K562 (cell line): ENCODE results near the gene KCNK10. TPM values are rescaled to one million over a fixed set of nuclear protein-coding genes. Genes with fewer than 3 reads are reported as not detected.

Experiments used
- ATAC-seq: fragments of 200-7000 bp; cut with Tn5 transposase; 3 replicates; pipeline ENCODE4 v1.9.1; 2020; ENCODE audit warnings: moderate library complexity
- BruUV-seq: library from RNA; stranded (reverse); fragments of 400-500 nt; replicated peaks from 2 replicates; lab custom pipeline; 2021; lab: Mats Ljungman, UMichigan
- CTCF ChIA-PET: fragments of 300-600 bp; formaldehyde crosslinking; extraction: SDS; loops from one replicate; lab custom pipeline; 2021; ENCODE audit warnings: low intra/inter-chr PET ratio; lab: Yijun Ruan, JAX
- POLR2A ChIA-PET: fragments of 300-600, 350-650 bp; sonication (Branson Sonifier 250); formaldehyde crosslinking; extraction: SDS; loops from one replicate; lab custom pipeline; 2021; ENCODE audit warnings: antibody characterized with exemption, inconsistent platforms; lab: Yijun Ruan, JAX
- DNase-seq, 4 experiments: peaks; one replicate each; pipeline versions ENCODE4 v3.0.0 to v3.0.0-alpha.2; 2011 to 2018; ENCODE audit warnings: low spot score in 3 of 4, mixed read lengths in 3 of 4; ENCODE audit errors: extremely low read depth in 1 of 4
- FAIRE-seq: peaks from 2 replicates; lab custom pipeline; 2011; peaks lifted over from hg19 to GRCh38; lab: Jason Lieb, UNC
- H2AFZ ChIP-seq: 2 replicates; pipeline ENCODE4 v1.6.0; 2011; ENCODE audit warnings: low read depth, low read length, control low read depth, inconsistent platforms
- H3K27ac ChIP-seq: fragments of 200-600 bp; 3 replicates; pipeline ENCODE4 v1.8.0; 2011; ENCODE audit warnings: low read depth, mild to moderate bottlenecking, control low read depth, inconsistent platforms, low read length, moderate library complexity, mixed read lengths; ENCODE audit errors: extremely low read depth
- H3K27me3 ChIP-seq, 2 experiments: fragments of 300-600 bp in 1 of 2; 2 replicates in 1 of 2; 3 replicates in 1 of 2; pipeline versions ENCODE4 v1.6.0 to v1.8.0; 2011; ENCODE audit warnings: inconsistent platforms in 2 of 2, low read length in 2 of 2, mild to moderate bottlenecking in 1 of 2, mixed read lengths in 1 of 2, moderate library complexity in 1 of 2; ENCODE audit not compliant: control insufficient read depth in 2 of 2, insufficient read depth in 2 of 2
- H3K36me3 ChIP-seq: fragments of 300-600 bp; 3 replicates; pipeline ENCODE4 v1.8.0; 2011; ENCODE audit warnings: mild to moderate bottlenecking, low read length, inconsistent platforms; ENCODE audit not compliant: control insufficient read depth, insufficient read depth
- H3K4me1 ChIP-seq, 2 experiments: fragments of 200-600 bp in 1 of 2; replicated peaks in 1 of 2; 2 replicates in 1 of 2; 3 replicates in 1 of 2; pipeline versions ENCODE4 v1.5.1 to v1.8.0; 2011; ENCODE audit warnings: inconsistent platforms in 2 of 2, low read length in 2 of 2, mild to moderate bottlenecking in 1 of 2, mixed read lengths in 1 of 2, moderate library complexity in 1 of 2; ENCODE audit not compliant: control insufficient read depth in 2 of 2, insufficient read depth in 2 of 2
- H3K4me2 ChIP-seq: 2 replicates; pipeline ENCODE4 v1.6.1; 2011; ENCODE audit warnings: low read length, control low read depth, inconsistent platforms, mixed read lengths; ENCODE audit not compliant: insufficient read depth
- H3K4me3 ChIP-seq: fragments of 200-600 bp; sonication (generic), shearing (Covaris generic); 2 replicates; pipeline ENCODE4 v1.5.1; 2016; ENCODE audit warnings: control low read depth, inconsistent platforms
- H3K79me2 ChIP-seq: fragments of 200-600 bp; 3 replicates; pipeline ENCODE4 v1.8.0; 2011; ENCODE audit warnings: low read length, inconsistent platforms; ENCODE audit not compliant: control insufficient read depth, insufficient read depth
- H3K9ac ChIP-seq, 2 experiments: 2 replicates each; pipeline versions ENCODE4 v1.6.0 to v1.6.1; 2011; ENCODE audit warnings: low read depth in 2 of 2, low read length in 2 of 2, control low read depth in 1 of 2, inconsistent platforms in 1 of 2, mild to moderate bottlenecking in 1 of 2, mixed read lengths in 1 of 2; ENCODE audit not compliant: insufficient read depth in 1 of 2
- H3K9me1 ChIP-seq: one replicate; pipeline ENCODE4 v1.6.0; 2011; ENCODE audit warnings: inconsistent platforms, mild to moderate bottlenecking, low read length, moderate library complexity; ENCODE audit not compliant: control insufficient read depth, insufficient read depth
- H3K9me3 ChIP-seq: replicated peaks from 2 replicates; pipeline ENCODE4 v1.5.1; 2011; ENCODE audit warnings: low read depth, low read length, inconsistent platforms; ENCODE audit not compliant: control insufficient read depth, insufficient read depth
- H4K20me1 ChIP-seq: replicated peaks from 2 replicates; pipeline ENCODE4 v1.6.1; 2011; ENCODE audit warnings: low read length, inconsistent platforms, mixed read lengths; ENCODE audit not compliant: control insufficient read depth, insufficient read depth
- CREBBP ChIP-seq: IDR thresholded peaks from one replicate; pipeline ENCODE4 v1.6.1; 2012; ENCODE audit warnings: low read depth, mild to moderate bottlenecking, control low read depth, inconsistent platforms, low read length
- HSF4 ChIP-seq: fragments of 250-450 bp; sonication (Bioruptor Pico); IDR thresholded peaks from 2 replicates; pipeline ENCODE4 v2.1.2; 2022; ENCODE audit warnings: mild to moderate bottlenecking, moderate library complexity, borderline replicate concordance
- KAT7 ChIP-seq: sonication (generic); formaldehyde crosslinking; IDR thresholded peaks from 2 replicates; pipeline ENCODE4 v1.8.0; 2022; ENCODE audit warnings: missing genetic modification reagents, mild to moderate bottlenecking, borderline replicate concordance
- NCOA6 ChIP-seq: fragments of 450-650 bp; IDR thresholded peaks from 2 replicates; pipeline ENCODE4 v1.6.1; 2017; ENCODE audit warnings: mild to moderate bottlenecking
- NFXL1 ChIP-seq: fragments of 450-650 bp; formaldehyde crosslinking; IDR thresholded peaks from 2 replicates; pipeline ENCODE4 v1.4.0; 2021; ENCODE audit warnings: mild to moderate bottlenecking
- NR2F6 ChIP-seq: fragments of 450-650 bp; formaldehyde crosslinking; IDR thresholded peaks from 2 replicates; pipeline ENCODE4 v1.4.0; 2020; ENCODE audit warnings: mild to moderate bottlenecking
- PHB ChIP-seq: fragments of 250-450 bp; sonication (Bioruptor Pico); IDR thresholded peaks from 2 replicates; pipeline ENCODE4 v1.5.0; 2021
- RBM15 ChIP-seq: fragments of 200-400 bp; formaldehyde crosslinking; IDR thresholded peaks from 2 replicates; pipeline ENCODE4 v1.6.1; 2018; ENCODE audit warnings: mild to moderate bottlenecking, low read length, moderate library complexity; ENCODE audit not compliant: insufficient read depth
- TBP ChIP-seq: optimal IDR thresholded peaks from 2 replicates; pipeline ENCODE3; 2011; ENCODE audit warnings: low read depth, low read length, improper control_type of control experiment
- THRAP3 ChIP-seq: fragments of 450-650 bp; IDR thresholded peaks from 2 replicates; pipeline ENCODE4 v1.6.1; 2016; ENCODE audit warnings: mild to moderate bottlenecking, inconsistent platforms, borderline replicate concordance
- U2AF1 ChIP-seq: fragments of 200-400 bp; formaldehyde crosslinking; optimal IDR thresholded peaks from 2 replicates; pipeline ENCODE3; 2017; ENCODE audit warnings: mild to moderate bottlenecking, low read depth, low read length, moderate library complexity
- ZKSCAN8 ChIP-seq: fragments of 200-800 bp; sonication (Bioruptor generic); IDR thresholded peaks from 2 replicates; pipeline ENCODE4 v1.6.1; 2016; ENCODE audit warnings: missing genetic modification characterization, missing compliant biosample characterization
- ZNF57 ChIP-seq: fragments of 450-650 bp; formaldehyde crosslinking; IDR thresholded peaks from 2 replicates; pipeline ENCODE4 v1.4.0; 2020; ENCODE audit warnings: mild to moderate bottlenecking, moderate library complexity
- WGBS: fragments of 100-300 bp; shearing (Covaris generic); methylation state at CpG from one replicate; pipeline ENCODE4 v1.1.6; 2016; ENCODE audit warnings: low coverage, mixed read lengths; ENCODE audit not compliant: insufficient coverage; ENCODE audit errors: missing lambda C conversion rate; 5-methylcytosine and 5-hydroxymethylcytosine counted together
- in situ Hi-C: fragments of 300-500 bp; cut with MboI; formaldehyde crosslinking; loops from 4 replicates; pipeline ENCODE4 v1.15.0; 2018; ENCODE audit warnings: inconsistent platforms, mixed read lengths
- intact Hi-C: fragments of 100-400 bp; cut with micrococcal nuclease; formaldehyde crosslinking; loops from 2 replicates; pipeline ENCODE4 v1.14.2; 2022
- polyA plus RNA-seq, 8 experiments: library from polyadenylated mRNA; depleted of rRNA in 4 of 8; stranded (reverse) in 5 of 8; unstranded in 3 of 8; fragments of >200 nt; fragmentation: Nextera tagmentation in 2 of 8; fragmentation: Illumina TruSeq in 1 of 8; extraction: Ambion mirVana in 2 of 8; extraction: Trizol in 1 of 8; gene quantifications; 2 replicates each; pipeline versions ENCODE4 v1.2.1 to v1.2.3, GENCODE V29; 2011 to 2014; ENCODE audit warnings: inconsistent platforms in 1 of 8, missing spikeins in 1 of 8
- total RNA-seq, 7 experiments: library from RNA; depleted of rRNA in 6 of 7; stranded (reverse); fragments of >200 nt in 6 of 7; fragmentation: Illumina TruSeq in 2 of 7; extraction: Trizol in 2 of 7; gene quantifications; 2 replicates each; pipeline versions ENCODE4 v1.2.1 to v1.2.3, GENCODE V29; 2011 to 2021; ENCODE audit warnings: low replicate concordance in 1 of 7
- TF ChIP-seq, protein P1 (sequence below), 3 experiments: IDR thresholded peaks in 2 of 3; conservative IDR thresholded peaks in 1 of 3; 2 replicates each; pipeline ENCODE4 v1.5.1; 2011 to 2012; ENCODE audit warnings: low read length in 3 of 3, mild to moderate bottlenecking in 3 of 3, control low read depth in 2 of 3, improper control_type of control experiment in 1 of 3, inconsistent platforms in 1 of 3, low read depth in 1 of 3, mixed read lengths in 1 of 3, moderate library complexity in 1 of 3; ENCODE audit not compliant: insufficient read depth in 2 of 3
- TF ChIP-seq, protein P2 (sequence below): fragments of 250-450 bp; sonication (Bioruptor Pico); IDR thresholded peaks from 2 replicates; pipeline ENCODE4 v1.8.0; 2022; ENCODE audit warnings: moderate library complexity, mild to moderate bottlenecking, inconsistent platforms
- TF ChIP-seq, protein P3 (sequence below), 2 experiments: fragments of 450-650 bp; IDR thresholded peaks; 2 replicates each; pipeline ENCODE4 v1.6.1; 2018; ENCODE audit warnings: mild to moderate bottlenecking in 2 of 2, low read depth in 1 of 2; ENCODE audit not compliant: partially characterized antibody in 2 of 2
- TF ChIP-seq, protein P4 (sequence below): sonication (generic); formaldehyde crosslinking; IDR thresholded peaks from 2 replicates; pipeline ENCODE4 v1.8.1; 2023; ENCODE audit warnings: mild to moderate bottlenecking, missing genetic modification reagents

KCNK10 gene
- total and polyA plus RNA-seq, 9 of the 15 experiments (the other 6 are each of a cell fraction or from before 2014, with no cell fraction given), result not detected

DNA sequence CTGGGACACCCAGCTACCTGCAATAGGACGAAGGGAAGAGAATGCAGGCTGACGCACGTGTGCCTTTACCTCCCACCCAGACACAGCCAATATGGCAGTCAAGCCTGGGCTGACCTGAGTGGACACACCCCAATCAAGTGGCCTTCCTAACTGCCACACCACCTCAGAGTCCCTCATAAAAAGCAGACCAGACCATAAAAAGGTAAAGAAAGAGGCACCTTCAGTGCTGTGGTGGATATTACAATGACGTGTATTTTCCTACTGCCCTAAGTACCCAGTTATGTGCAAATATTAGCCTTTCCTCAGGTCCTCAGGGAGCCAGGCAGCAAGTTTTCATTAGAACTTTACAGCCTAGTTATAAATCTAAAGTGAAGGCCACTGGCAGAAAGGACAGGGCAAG lies 75.8 kb downstream of the KCNK10 start:
- CTCF ChIA-PET, result no interaction called here
- Histone ChIP-seq H2AFZ (no peak overlapping the region), H3K9me1 (no peaks in the 10 kb centered on the region), H3K27me3 (0 out of 5 replicates have a peak, but pooled peaks cover 0 to 5% of the 10 kb centered on the region in 2 experiments), H3K27ac (no peak overlapping the region), H3K9me3 (no peaks in the 10 kb centered on the region)
- TF ChIP-seq THRAP3 (no peak), HSF4 (CRISPR knock-in tag) (no peak), CREBBP (no peak), NR2F6 (CRISPR knock-in tag) (no peak), ZKSCAN8 (CRISPR knock-in tag) (no peak), TBP (no peak), RBM15 (no peak), NFXL1 (CRISPR knock-in tag) (no peak), KAT7 (CRISPR knock-in tag) (no peak), ZNF57 (no peak), NCOA6 (no peak), PHB (CRISPR knock-in tag) (no peak), U2AF1 (no peak)
- TF ChIP-seq, protein P1, sequence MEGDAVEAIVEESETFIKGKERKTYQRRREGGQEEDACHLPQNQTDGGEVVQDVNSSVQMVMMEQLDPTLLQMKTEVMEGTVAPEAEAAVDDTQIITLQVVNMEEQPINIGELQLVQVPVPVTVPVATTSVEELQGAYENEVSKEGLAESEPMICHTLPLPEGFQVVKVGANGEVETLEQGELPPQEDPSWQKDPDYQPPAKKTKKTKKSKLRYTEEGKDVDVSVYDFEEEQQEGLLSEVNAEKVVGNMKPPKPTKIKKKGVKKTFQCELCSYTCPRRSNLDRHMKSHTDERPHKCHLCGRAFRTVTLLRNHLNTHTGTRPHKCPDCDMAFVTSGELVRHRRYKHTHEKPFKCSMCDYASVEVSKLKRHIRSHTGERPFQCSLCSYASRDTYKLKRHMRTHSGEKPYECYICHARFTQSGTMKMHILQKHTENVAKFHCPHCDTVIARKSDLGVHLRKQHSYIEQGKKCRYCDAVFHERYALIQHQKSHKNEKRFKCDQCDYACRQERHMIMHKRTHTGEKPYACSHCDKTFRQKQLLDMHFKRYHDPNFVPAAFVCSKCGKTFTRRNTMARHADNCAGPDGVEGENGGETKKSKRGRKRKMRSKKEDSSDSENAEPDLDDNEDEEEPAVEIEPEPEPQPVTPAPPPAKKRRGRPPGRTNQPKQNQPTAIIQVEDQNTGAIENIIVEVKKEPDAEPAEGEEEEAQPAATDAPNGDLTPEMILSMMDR (IDR thresholded peaks at IDR 0.05 in 2 of 3, conservative IDR thresholded peaks at IDR 0.05 in 1 of 3; ENCODE audit: insufficient read depth in 2 of 3, low read depth in 1 of 3, low read length in 3 of 3), result no peak
- TF ChIP-seq, protein P2, sequence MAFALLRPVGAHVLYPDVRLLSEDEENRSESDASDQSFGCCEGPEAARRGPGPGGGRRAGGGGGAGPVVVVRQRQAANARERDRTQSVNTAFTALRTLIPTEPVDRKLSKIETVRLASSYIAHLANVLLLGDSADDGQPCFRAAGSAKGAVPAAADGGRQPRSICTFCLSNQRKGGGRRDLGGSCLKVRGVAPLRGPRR (CRISPR knock-in tag), result no peak
- TF ChIP-seq, protein P3, sequence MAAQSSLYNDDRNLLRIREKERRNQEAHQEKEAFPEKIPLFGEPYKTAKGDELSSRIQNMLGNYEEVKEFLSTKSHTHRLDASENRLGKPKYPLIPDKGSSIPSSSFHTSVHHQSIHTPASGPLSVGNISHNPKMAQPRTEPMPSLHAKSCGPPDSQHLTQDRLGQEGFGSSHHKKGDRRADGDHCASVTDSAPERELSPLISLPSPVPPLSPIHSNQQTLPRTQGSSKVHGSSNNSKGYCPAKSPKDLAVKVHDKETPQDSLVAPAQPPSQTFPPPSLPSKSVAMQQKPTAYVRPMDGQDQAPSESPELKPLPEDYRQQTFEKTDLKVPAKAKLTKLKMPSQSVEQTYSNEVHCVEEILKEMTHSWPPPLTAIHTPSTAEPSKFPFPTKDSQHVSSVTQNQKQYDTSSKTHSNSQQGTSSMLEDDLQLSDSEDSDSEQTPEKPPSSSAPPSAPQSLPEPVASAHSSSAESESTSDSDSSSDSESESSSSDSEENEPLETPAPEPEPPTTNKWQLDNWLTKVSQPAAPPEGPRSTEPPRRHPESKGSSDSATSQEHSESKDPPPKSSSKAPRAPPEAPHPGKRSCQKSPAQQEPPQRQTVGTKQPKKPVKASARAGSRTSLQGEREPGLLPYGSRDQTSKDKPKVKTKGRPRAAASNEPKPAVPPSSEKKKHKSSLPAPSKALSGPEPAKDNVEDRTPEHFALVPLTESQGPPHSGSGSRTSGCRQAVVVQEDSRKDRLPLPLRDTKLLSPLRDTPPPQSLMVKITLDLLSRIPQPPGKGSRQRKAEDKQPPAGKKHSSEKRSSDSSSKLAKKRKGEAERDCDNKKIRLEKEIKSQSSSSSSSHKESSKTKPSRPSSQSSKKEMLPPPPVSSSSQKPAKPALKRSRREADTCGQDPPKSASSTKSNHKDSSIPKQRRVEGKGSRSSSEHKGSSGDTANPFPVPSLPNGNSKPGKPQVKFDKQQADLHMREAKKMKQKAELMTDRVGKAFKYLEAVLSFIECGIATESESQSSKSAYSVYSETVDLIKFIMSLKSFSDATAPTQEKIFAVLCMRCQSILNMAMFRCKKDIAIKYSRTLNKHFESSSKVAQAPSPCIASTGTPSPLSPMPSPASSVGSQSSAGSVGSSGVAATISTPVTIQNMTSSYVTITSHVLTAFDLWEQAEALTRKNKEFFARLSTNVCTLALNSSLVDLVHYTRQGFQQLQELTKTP (IDR thresholded peaks at IDR 0.05; ENCODE audit: low read depth in 1 of 2, partially characterized antibody in 2 of 2), result no peak
- TF ChIP-seq, protein P4, sequence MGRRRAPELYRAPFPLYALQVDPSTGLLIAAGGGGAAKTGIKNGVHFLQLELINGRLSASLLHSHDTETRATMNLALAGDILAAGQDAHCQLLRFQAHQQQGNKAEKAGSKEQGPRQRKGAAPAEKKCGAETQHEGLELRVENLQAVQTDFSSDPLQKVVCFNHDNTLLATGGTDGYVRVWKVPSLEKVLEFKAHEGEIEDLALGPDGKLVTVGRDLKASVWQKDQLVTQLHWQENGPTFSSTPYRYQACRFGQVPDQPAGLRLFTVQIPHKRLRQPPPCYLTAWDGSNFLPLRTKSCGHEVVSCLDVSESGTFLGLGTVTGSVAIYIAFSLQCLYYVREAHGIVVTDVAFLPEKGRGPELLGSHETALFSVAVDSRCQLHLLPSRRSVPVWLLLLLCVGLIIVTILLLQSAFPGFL (CRISPR knock-in tag), result no peak
- TF ChIP-seq, all 486 proteins: peak for 0
- ATAC-seq (no peak), DNase-seq (no peak), FAIRE-seq (no peak)
- H3K4me2 ChIP-seq, result no peak overlapping the region
- in situ Hi-C loops, result no loop called here
- no peak overlapping the region for H3K4me3 ChIP-seq
- H3K9ac ChIP-seq, result no peak overlapping the region
- H3K4me1 ChIP-seq, result no peaks in the 10 kb centered on the region
- H3K79me2 ChIP-seq, result no peaks in the 10 kb centered on the region
- H3K36me3 ChIP-seq, result no peaks in the 10 kb centered on the region
- WGBS, result 0% methylated on average over 3 of the region's 4 CpGs
- H4K20me1 ChIP-seq, result no peaks in the 10 kb centered on the region
- POLR2A ChIA-PET, result interaction anchor here (0.8 kb wide), 1 partner anchor 21 kb away, joined by 3 read pairs; no protein-coding TSS in a partner anchor
- intact Hi-C loops, result no loop called here
- no TSS peak for BruUV-seq
